AG09309 (cell line): ENCODE measurements around the gene ELL.

ENCODE experiments used
- DNase-seq: peaks from one replicate; pipeline ENCODE4 v3.0.0-alpha.2; 2010; ENCODE audit warnings: low read depth
- H3K4me3 ChIP-seq: 2 replicates; pipeline ENCODE4 v1.5.1; 2011; ENCODE audit warnings: mild to moderate bottlenecking, low read depth, low read length, moderate library complexity; ENCODE audit not compliant: control insufficient read depth
- TF ChIP-seq, protein P1 (sequence below): IDR thresholded peaks from 2 replicates; pipeline ENCODE4 v1.5.1; 2011; ENCODE audit warnings: mild to moderate bottlenecking, low read depth, low read length, inconsistent platforms; ENCODE audit not compliant: insufficient read depth, control insufficient read depth; ENCODE audit errors: missing control alignments

Gene ELL

DNA sequence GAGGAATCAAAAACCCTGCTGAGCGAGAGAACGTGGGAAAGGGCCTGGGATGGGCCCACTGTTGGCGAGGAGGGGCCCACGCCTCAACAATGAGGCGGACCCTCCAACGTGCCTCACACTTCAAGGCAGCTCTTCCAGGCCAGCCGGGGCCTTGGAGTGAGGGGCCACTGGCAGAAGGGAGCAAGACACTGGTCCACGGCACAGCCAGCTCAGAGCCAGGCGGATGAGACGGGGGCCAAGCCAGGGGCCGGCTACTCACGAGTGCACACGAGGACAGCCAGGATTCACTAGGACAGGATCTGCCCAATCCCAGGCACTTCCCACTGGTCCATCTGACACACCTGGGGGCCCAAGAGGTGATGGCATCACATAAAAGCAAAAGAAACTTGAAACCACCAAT, 20.5 kb downstream of the ELL start:
- TF ChIP-seq, protein P1, sequence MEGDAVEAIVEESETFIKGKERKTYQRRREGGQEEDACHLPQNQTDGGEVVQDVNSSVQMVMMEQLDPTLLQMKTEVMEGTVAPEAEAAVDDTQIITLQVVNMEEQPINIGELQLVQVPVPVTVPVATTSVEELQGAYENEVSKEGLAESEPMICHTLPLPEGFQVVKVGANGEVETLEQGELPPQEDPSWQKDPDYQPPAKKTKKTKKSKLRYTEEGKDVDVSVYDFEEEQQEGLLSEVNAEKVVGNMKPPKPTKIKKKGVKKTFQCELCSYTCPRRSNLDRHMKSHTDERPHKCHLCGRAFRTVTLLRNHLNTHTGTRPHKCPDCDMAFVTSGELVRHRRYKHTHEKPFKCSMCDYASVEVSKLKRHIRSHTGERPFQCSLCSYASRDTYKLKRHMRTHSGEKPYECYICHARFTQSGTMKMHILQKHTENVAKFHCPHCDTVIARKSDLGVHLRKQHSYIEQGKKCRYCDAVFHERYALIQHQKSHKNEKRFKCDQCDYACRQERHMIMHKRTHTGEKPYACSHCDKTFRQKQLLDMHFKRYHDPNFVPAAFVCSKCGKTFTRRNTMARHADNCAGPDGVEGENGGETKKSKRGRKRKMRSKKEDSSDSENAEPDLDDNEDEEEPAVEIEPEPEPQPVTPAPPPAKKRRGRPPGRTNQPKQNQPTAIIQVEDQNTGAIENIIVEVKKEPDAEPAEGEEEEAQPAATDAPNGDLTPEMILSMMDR: no peak

DNA sequence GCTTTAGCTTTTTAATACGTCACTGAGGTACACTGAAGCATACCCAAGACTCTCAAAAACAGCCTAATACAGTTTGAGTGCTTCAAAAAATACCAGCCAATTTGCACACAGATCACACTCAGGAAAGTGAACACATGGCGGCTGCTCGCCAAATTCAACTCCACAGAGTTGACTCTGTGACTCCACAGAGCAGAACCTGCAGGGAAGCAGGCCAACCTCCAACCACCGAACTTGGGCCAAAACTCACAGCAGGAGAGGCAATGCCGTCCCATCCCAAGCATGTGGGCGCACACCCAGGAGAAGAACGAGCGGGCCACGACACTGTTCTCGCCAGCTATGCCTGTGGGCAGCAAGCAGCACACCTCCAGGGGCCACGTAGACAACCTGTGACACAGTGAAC, 21.1 kb downstream of the ELL start:
- DNase-seq: no peak
- TF ChIP-seq, protein P1: no peak
- no peak overlapping the region for H3K4me3 ChIP-seq

More for the DNA sequence above, 20.5 kb downstream of the ELL start:
- DNase-seq: no peak
- no peak overlapping the region for H3K4me3 ChIP-seq

DNA sequence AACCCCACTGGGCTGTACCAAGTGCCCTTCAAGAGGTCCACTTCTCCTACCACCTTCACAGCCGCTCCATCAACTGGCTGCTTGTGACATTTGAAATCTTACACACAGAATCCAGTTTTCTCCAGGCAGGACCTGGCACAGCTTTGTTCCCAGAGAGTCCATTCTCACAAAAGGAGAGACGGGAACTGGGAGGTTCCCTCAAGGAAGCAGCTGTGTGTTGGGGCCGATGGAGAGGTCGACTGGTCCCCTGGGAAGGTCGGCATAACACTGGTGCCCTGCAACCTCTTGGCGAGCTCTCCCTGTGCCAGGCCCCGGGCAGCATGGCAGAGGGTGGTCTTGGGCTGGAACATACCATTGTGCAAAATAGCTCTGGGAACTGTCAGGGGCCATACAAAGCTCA, 21.5 kb downstream of the ELL start:
- no peak overlapping the region for H3K4me3 ChIP-seq
- DNase-seq: no peak
- TF ChIP-seq, protein P1: no peak

DNA sequence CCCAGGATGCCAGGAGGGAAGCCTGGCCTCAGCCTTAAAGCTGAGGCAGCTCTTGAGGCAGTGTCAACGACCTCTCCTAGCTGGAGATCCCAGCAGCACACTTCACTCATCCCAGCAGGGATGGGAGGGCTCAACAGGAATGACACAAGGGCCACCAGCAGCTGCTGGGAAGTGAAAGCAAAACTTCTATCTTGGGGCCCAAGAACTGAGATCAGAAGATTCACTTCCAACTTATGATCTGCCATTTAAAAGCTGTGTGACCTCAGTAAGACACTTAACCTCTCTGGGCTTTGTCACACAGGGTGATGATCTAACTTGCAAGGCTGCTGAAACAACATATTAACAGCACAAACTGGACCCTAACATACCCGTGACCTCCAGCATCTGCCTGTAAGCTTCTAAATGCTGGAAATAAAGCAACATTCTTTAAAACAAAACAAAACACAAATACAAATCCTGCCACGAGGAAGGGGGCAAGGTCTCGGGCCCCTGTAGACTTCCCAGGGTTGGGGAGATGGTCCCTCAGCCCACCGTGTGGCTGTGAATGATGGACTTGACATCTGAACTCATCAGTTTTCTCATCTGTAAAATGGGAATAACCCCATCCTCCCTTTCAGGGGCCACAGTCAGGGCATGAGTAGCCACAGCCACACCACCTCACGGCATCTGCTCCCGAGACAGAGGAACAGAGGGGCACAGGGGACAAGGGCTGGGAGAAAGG, 22.7 kb downstream of the ELL start:
- TF ChIP-seq, protein P1: no peak
- no peak overlapping the region for H3K4me3 ChIP-seq
- DNase-seq: no peak

DNA sequence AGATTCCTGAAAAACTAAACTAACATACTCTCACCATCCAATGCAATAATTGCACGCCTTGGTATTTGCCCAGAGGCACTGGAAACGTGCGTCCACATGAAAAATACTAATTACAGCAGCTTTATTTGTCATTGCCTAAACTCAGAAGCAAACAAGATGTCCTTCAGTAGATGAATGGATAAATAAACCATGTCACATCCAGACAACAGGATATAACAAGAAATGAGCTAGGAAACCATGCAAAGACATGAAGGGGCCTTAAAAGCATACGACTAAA, 25.0 kb downstream of the ELL start:
- TF ChIP-seq, protein P1: no peak
- DNase-seq: no peak

DNA sequence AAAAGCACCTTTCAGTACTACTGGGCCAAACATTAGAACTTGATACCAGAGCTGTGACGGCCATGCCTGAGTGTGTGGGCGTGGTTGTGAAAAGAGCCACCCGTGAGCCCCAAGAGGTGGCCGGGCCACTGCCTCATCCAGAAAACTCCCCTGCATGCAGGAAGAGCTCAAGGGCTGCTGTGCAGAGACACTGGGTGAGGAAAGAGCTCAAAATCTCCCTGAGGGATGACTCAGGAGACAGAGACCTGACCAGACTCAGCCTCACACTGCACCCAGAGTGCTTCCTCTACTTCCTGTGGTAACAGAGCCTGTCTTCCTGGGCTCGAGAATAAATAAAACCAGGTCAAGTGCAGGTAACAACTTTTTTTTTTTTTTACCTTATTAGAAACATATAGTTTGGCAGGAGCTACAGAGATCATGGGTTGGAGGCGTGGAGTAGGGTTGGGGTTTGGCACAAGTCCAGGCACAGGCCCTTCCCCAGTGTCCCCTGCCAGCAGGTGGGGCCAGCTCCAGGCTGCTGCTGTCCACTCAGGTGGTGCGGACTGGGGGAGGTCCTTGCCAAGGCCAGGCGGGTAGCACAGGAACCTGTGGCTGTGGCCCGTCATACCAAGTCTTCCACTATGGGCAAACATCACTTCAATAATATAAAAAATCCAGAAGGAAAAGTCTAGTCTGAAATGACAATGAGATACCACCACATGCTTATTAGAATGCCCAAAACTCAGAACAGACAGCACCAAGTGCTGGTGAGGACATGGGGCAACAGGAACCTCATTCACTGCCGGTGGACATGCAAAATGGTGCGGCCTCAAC, 25.5 kb downstream of the ELL start:
- TF ChIP-seq, protein P1: no peak
- no peak overlapping the region for H3K4me3 ChIP-seq
- DNase-seq: no peak

More for the DNA sequence above, 25.0 kb downstream of the ELL start:
- no peak overlapping the region for H3K4me3 ChIP-seq
